HG02623 (cell line): ENCODE measurements around the gene PLA2G6.
A peak's percentile ranks its signal among the peaks of the same experiment; 100 is the strongest.

Experiments
- ATAC-seq: cut with Tn5 transposase; IDR thresholded peaks from one replicate; pipeline ENCODE4 v1.9.1; 2021; ENCODE audit warnings: moderate library complexity; ENCODE audit not compliant: unreplicated experiment

PLA2G6 gene

GRCh38 chr22:38214302-38215056 is 32.8 kb upstream of the PLA2G6 start:
- no peak for ATAC-seq

GRCh38 chr22:38213990-38214301 is 32.3 kb upstream of the PLA2G6 start:
- ATAC-seq, result no peak

- ATAC-seq, result no peak
Observed at GRCh38 chr22:38213319-38213989, 31.8 kb upstream of the PLA2G6 start.

GRCh38 chr22:38212442-38212841 is 30.8 kb upstream of the PLA2G6 start:
- no peak for ATAC-seq

GRCh38 chr22:38211556-38211955 is 29.9 kb upstream of the PLA2G6 start:
- no peak for ATAC-seq

GRCh38 chr22:38208551-38208968 is 26.9 kb upstream of the PLA2G6 start:
- no peak for ATAC-seq

GRCh38 chr22:38207898-38208432 is 26.3 kb upstream of the PLA2G6 start:
- no peak for ATAC-seq

GRCh38 chr22:38205261-38206128 is 23.9 kb upstream of the PLA2G6 start:
- no peak for ATAC-seq

- no peak for ATAC-seq
Observed at GRCh38 chr22:38204784-38205183, 23.2 kb upstream of the PLA2G6 start.

GRCh38 chr22:38203855-38204514 is 22.4 kb upstream of the PLA2G6 start:
- no peak for ATAC-seq

GRCh38 chr22:38203090-38203810 is 21.6 kb upstream of the PLA2G6 start:
- no peak for ATAC-seq

- ATAC-seq, result no peak
Observed at GRCh38 chr22:38202437-38203089, 20.9 kb upstream of the PLA2G6 start.

- ATAC-seq, result peak; percentile 40
Observed at GRCh38 chr22:38201711-38202436, 20.2 kb upstream of the PLA2G6 start, which contains the start of gene MAFF. Gene MAFF, plus strand, starts transcription at chr22:38201994. Its CDS starts 11,860 bp downstream, at chr22:38213854.

GRCh38 chr22:38201371-38201710 is 19.7 kb upstream of the PLA2G6 start:
- ATAC-seq, result no peak

GRCh38 chr22:38199826-38200559 is 18.4 kb upstream of the PLA2G6 start:
- no peak for ATAC-seq

- no peak for ATAC-seq
Observed at GRCh38 chr22:38196791-38197419, 15.3 kb upstream of the PLA2G6 start.

GRCh38 chr22:38193580-38193979 is 11.9 kb upstream of the PLA2G6 start:
- ATAC-seq, result no peak

GRCh38 chr22:38192475-38192863 is 10.8 kb upstream of the PLA2G6 start:
- no peak for ATAC-seq
